Left hindlimb (tissue), 1 donor: ENCODE data around the gene NPAS2.

Experiments
- DNase-seq: peaks from one replicate; pipeline ENCODE4 v3.0.0-alpha.2; 2018

Gene NPAS2

DNA sequence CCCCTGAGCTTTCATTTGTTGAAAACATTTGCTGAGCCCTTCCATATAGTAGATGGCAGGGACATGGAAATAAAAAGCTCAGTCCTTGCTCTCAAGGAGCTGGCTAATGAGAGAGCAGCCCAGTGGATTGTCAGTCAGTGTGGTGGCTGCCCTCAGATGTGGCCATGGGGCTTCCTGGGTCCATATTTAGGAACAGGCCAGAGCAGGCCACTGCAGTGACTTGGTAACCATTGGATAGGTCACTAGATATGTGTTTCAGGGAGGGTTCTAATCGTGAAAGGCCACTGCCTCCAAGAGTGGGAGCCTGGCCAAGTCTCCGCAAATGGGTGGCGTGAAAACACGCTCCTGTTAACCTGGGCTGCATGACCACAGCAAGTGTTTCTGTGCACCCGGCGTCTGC is 37.4 kb downstream of the NPAS2 start:
- no peak for DNase-seq

- DNase-seq, result no peak
Measured at GRCh38 chr2:100857915-100858314, 38.0 kb downstream of the NPAS2 start.

DNA sequence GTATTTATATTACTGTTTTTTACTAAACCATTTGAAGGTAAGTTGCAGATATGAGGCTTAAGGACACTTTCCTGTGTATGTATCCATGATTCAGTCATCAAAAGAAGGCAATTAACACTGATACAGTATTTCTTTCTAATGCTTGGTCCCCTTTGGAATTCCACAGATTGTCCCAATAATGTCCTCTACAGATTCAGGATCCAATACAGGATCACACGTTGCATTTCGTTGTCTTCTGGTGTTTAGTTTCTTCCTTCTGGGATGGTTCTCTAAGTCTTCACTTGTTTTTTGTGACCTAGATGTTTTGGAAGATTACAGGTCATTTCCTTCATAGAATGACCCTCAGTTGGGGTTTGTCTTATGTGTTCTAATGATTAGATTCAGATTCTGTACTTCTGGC is 40.0 kb downstream of the NPAS2 start:
- DNase-seq, result no peak

DNA sequence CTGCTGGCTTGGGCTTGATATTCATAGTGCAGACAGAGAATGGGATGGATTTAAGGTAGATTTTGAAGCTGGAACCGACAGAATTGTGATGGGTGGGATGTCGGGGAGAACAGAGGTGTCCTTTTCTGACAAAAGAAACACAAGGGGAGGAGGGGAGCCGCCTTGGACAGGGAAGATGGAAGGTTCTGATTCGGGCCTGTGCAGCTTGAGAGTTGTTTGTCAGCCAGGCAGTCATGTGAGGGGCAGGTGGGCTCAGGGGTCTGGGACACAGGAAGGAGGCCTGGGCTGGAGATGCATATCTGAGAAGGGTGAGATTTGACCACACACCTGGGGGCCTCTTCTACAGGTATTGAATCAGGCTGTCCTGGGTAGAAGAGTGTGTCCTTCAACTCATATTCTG is 41.4 kb downstream of the NPAS2 start:
- DNase-seq, result no peak

- DNase-seq, result no peak
Measured at GRCh38 chr2:100862081-100862480, 42.1 kb downstream of the NPAS2 start.

DNA sequence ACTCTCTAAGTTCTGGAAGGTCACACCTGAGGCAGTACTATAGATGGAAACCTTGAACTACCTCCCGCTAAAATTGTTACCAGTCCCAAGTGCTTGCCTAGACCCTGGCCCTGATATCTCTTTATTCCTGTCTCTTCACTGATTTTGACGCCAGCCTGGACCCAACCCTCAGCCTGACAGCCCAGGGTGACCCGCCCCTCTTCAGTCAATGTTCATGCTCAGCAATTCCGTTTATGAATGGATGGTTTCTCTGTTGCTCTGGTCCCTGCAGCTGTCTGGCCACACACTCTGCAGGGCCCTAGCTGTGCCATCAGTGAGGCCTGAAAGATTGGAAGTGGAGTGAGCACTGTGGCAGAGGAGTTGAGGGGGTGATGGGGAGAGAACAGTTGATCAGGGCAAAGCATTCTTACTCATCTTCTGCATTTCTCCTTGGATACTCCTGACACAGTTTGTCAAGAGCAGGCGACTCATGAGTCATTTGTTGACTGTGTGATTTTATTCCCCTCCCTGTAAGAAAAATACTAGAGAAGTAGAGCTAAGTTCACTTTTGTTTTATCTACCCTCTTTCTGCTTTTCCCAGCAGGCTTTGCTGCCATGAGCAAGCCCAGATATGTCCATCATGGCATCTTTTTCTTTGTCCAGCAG is 46.0 kb downstream of the NPAS2 start:
- no peak for DNase-seq

DNA sequence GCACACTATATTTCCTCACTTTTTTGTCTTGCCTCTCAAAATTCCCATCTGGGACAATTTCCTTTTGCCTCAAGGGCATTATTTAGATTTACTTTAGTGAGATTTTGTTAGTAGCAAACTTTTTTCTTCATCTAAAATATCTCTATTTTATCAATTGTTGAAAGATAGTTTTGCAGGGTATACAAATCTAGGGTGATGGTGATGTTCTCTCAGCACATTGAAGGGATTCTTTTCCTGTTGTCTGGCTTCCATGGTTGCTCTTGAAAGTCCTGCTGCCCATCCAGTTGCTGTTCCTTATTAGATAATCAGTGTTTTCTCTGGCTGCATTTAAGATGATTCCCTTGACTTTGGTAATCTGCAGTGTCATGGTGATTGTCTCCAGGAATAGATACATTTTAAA is 48.1 kb downstream of the NPAS2 start:
- no peak for DNase-seq

- DNase-seq, result no peak
Measured at GRCh38 chr2:100869120-100869519, 49.2 kb downstream of the NPAS2 start.

GRCh38 chr2:100870652-100871531 is 51.0 kb downstream of the NPAS2 start:
- DNase-seq, result no peak

- no peak for DNase-seq
Measured at GRCh38 chr2:100875516-100876230, 55.7 kb downstream of the NPAS2 start.

GRCh38 chr2:100876231-100876860 is 56.4 kb downstream of the NPAS2 start:
- no peak for DNase-seq

GRCh38 chr2:100877555-100877954 is 57.6 kb downstream of the NPAS2 start:
- DNase-seq, result no peak

- no peak for DNase-seq
Measured at GRCh38 chr2:100878000-100878791, 58.3 kb downstream of the NPAS2 start.

DNA sequence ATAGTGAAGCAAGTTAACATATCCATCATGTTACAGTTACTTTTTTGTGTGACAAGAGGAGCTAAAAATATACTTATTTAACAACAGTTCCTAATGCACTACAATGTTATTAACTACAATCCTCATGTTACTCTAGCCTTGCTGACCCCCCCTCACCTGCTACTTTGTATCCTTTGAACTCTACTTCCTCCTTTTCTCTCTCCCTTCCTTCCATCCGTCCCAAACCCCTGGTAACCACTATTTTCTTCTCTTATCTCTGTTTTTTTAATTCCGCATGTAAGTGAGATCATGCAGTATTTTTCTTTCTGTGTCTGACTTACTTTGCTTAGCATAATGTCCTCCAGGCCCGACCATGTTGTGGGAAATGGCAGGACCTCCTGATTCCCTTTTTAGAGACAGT is 59.4 kb downstream of the NPAS2 start:
- DNase-seq, result no peak

DNA sequence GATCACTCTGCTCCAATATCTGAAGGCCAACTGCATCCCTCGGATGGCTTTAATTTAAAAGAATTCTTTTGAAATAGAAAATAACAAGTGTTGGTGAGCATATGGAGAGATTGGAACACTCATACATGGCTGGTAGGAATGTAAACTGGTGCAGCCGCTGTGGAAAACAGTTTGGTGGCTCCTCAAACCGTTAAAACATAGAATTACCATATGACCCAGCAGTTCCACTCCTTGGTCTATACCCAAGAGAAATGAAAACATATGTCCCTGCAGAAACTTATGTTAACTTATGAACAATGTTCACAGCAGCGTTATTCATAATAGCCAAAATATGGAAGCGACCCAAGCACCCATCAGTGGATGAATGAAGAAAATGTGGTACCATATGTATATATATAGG is 60.1 kb downstream of the NPAS2 start:
- DNase-seq, result no peak

DNA sequence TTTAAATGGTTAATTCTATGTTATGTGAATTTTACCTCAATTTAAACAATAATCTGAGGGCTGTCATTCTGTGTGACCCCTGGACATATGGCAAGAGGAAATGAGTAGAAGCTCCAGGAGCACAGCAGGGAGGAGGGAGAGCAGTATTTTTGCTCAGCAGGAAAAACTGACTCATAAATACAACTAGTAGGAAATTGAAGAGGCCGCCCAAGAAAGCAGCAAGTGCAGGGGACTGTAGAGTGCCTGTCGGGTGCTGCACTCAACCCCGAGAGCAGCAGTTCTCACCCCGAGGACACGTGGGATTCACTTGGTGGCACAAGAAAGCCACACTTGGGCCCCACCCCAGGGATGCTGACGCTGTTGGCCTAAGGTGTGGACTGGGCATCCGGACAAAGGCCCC is 60.8 kb downstream of the NPAS2 start:
- DNase-seq, result no peak

GRCh38 chr2:100882645-100883613 is 63.0 kb downstream of the NPAS2 start:
- no peak for DNase-seq

DNA sequence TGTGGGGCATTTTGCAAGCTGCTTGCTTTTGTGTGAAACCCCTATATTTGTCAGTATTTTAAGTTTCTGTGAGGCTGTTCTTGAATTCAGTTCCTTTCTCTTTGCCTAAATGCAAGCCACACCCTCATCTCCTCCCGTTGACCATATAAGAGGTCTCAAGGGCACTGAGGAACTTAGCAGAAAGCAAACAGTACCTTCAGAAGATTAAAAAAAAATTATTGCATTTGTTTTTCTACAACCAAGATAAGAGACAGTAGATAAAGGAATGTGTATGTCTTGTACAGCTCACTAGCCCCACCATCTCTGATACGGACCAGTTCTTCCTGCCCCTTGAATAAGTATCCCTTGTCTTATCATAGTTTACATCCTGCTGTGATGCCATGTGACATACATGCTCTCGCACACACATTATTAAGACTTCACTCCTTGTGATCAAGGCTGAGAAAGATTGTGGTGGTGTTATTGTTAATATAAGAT is 64.2 kb downstream of the NPAS2 start:
- DNase-seq, result no peak

- no peak for DNase-seq
Measured at GRCh38 chr2:100886085-100886484, 66.1 kb downstream of the NPAS2 start.

GRCh38 chr2:100887039-100887578 is 67.2 kb downstream of the NPAS2 start:
- no peak for DNase-seq
